ENCODE measurements around the gene C2CD2L.

C2CD2L gene

DNA sequence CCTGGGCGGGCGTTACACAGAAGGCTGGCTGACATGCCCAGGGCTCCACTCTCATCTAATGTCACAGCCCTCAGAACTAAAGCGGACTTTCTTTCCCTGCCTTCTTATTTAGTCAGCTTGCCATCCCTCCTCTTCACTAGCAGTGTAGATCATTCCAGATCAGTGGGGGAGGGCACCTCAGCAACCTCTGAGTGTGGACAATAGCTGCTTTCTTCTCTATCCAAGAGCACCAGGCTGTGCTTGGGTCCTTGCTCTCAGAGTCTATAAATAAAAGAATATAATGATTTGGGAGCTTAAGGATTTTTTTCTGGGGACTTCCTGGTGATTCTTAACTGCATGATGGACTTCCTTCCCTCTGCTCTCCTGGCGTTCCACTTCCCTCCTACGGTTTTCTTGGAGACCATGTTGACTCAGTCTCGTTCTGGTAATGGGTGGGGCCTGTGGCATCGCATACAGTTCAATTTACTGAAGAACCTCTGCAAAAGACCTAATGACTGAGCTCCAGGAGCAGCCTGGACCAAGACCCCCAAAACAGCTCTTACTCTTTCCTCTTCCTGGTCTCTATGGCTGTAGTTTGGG lies 25.4 kb upstream of the C2CD2L start:
- Histone ChIP-seq H4K20me1 (ENCODE audit: insufficient read depth) (no peaks in the 10 kb centered on the region), H3K36me3 (ENCODE audit: insufficient read depth) (no peaks in the 10 kb centered on the region; the same call in 1 of the 2 replicates), H3K4me1 (ENCODE audit: low read depth, poor library complexity, severe bottlenecking) (peaks cover 10% of the 10 kb centered on the region), H2AFZ (ENCODE audit: low read depth) (no peak overlapping the region), H3K79me2 (ENCODE audit: insufficient read depth, low read depth) (peaks cover 9% of the 10 kb centered on the region; the same call in 1 of the 2 replicates), H3K27me3 (ENCODE audit: insufficient read depth, low read depth) (no peaks in the 10 kb centered on the region), H3K4me3 (IDR thresholded peaks at IDR 0.05; ENCODE audit: insufficient read depth, low read depth, low read length) (no peak overlapping the region), H3K27ac (no peak overlapping the region), H3K9ac (no peak overlapping the region), H3K4me2 (no peak overlapping the region)
- TF ChIP-seq, protein P1, sequence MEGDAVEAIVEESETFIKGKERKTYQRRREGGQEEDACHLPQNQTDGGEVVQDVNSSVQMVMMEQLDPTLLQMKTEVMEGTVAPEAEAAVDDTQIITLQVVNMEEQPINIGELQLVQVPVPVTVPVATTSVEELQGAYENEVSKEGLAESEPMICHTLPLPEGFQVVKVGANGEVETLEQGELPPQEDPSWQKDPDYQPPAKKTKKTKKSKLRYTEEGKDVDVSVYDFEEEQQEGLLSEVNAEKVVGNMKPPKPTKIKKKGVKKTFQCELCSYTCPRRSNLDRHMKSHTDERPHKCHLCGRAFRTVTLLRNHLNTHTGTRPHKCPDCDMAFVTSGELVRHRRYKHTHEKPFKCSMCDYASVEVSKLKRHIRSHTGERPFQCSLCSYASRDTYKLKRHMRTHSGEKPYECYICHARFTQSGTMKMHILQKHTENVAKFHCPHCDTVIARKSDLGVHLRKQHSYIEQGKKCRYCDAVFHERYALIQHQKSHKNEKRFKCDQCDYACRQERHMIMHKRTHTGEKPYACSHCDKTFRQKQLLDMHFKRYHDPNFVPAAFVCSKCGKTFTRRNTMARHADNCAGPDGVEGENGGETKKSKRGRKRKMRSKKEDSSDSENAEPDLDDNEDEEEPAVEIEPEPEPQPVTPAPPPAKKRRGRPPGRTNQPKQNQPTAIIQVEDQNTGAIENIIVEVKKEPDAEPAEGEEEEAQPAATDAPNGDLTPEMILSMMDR (conservative IDR thresholded peaks at IDR 0.05; ENCODE audit: low read depth, low read length) = no peak

DNA sequence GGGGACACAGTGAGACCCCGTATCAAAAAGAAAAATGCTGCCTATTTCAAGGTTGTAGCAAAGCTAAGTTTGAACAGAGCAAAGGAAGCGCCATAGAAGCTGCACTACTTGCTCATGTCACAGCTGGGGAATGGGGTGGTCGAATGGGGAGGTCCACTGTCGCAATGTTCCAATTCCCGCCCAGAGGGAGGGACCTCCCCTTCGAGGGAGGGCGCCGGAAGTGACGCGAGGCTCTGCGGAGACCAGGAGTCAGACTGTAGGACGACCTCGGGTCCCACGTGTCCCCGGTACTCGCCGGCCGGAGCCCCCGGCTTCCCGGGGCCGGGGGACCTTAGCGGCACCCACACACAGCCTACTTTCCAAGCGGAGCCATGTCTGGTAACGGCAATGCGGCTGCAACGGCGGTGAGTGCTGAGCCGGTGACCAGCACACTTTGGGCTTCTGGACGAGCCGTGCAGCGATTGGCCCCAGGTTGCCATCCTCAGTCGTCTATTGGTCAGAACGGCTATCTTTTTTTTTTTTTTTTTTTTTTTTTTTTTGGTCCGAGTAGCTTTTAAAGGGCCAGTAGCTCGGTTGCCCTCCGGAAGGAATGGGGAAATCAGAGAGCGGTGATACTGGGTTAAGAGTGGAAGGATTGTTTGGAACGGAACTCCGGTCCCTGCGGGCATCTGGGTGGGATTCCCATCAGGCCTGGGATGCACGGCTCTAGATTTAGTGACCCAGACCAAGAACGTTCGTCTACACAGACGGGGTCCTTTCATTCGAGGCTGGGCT lies 22.3 kb upstream of the C2CD2L start, which contains the start of gene HMBS:
TSS of gene HMBS (plus strand) at position 219 of the 774 bp plus-strand sequence. CDS start at position 372, 153 bp downstream.
- Histone ChIP-seq H3K4me1 (ENCODE audit: low read depth, poor library complexity, severe bottlenecking) (peaks cover 21% of the 10 kb centered on the region), H3K36me3 (ENCODE audit: insufficient read depth) (no peaks in the 10 kb centered on the region), H2AFZ (ENCODE audit: low read depth) (peak within 1 kb of the TSS; percentile 64), H3K4me3 (IDR thresholded peaks at IDR 0.05; ENCODE audit: insufficient read depth, low read depth, low read length) (no peak within 1 kb of the TSS), H3K4me2 (peak within 1 kb of the TSS; percentile 80), H4K20me1 (ENCODE audit: insufficient read depth) (no peaks in the 10 kb centered on the region), H3K9ac (peak within 1 kb of the TSS; percentile 81; the same call in 1 of the 2 replicates), H3K27ac (peak within 1 kb of the TSS; percentile 77), H3K79me2 (ENCODE audit: insufficient read depth, low read depth) (peaks cover 9% of the 10 kb centered on the region; the same call in 1 of the 2 replicates), H3K27me3 (ENCODE audit: insufficient read depth, low read depth) (no peaks in the 10 kb centered on the region)
- TF ChIP-seq, protein P1 (conservative IDR thresholded peaks at IDR 0.05; ENCODE audit: low read depth, low read length) = no peak

DNA sequence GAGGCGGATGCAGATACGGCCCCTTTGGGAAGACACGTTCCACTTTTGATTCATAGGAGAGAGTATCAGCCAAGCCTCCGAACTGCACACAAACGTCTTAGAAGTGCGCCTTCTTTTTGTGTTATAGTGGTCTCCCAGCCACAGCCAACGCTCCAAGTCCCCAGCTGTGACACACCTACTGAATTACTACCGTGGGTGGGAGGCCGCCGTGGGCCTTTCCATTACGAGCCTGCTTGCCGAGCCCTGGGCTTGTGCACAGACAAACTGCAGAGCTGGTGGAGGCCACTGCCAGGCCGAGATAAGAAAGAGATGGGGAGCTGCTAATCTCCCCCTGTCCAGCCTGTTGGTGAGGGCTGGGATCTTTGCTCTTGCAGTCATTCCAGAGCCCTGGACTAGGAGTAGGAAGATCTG lies 21.7 kb upstream of the C2CD2L start:
- H3K36me3 ChIP-seq (ENCODE audit: insufficient read depth) = no peaks in the 10 kb centered on the region
- peak overlapping the region; percentile 52; the same call in 1 of the 2 replicates for H2AFZ ChIP-seq (ENCODE audit: low read depth)
- TF ChIP-seq, protein P1 (conservative IDR thresholded peaks at IDR 0.05; ENCODE audit: low read depth, low read length) = no peak
- peak overlapping the region; percentile 77; the same call in 1 of the 2 replicates for H3K27ac ChIP-seq
- peaks cover 21% of the 10 kb centered on the region for H3K4me1 ChIP-seq (ENCODE audit: low read depth, poor library complexity, severe bottlenecking)
- no peaks in the 10 kb centered on the region for H4K20me1 ChIP-seq (ENCODE audit: insufficient read depth)
- H3K9ac ChIP-seq = peak overlapping the region; percentile 81; the same call in 1 of the 2 replicates
- H3K4me2 ChIP-seq = peak overlapping the region; percentile 80
- no peak overlapping the region for H3K4me3 ChIP-seq (IDR thresholded peaks at IDR 0.05; ENCODE audit: insufficient read depth, low read depth, low read length)
- H3K27me3 ChIP-seq (ENCODE audit: insufficient read depth, low read depth) = no peaks in the 10 kb centered on the region
- H3K79me2 ChIP-seq (ENCODE audit: insufficient read depth, low read depth) = peaks cover 9% of the 10 kb centered on the region; the same call in 1 of the 2 replicates

DNA sequence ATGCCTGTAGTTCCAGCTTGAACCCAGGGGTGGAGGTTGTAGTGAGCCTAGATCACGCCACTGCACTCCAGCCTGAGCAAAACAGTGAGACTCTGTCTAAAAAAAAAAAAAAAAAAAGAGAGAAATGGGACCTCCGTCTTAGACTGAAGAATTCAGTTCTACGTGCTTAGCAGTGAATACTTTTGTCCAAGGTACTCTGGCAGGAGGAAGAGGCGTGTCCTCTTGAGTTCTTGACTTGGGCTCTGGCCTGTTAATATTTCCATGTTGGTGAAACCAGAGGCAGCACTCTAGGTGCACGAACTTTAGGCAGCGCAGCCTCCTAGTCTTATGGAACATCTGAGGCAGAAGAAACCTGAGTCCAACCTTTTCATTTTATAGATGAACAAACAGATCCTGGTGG lies 20.0 kb upstream of the C2CD2L start:
- no peaks in the 10 kb centered on the region for H3K27me3 ChIP-seq (ENCODE audit: insufficient read depth, low read depth)
- 0 out of 2 replicates have a peak overlapping the region, but pooled peaks have one; percentile 12 for H3K4me2 ChIP-seq
- no peak overlapping the region for H3K4me3 ChIP-seq (IDR thresholded peaks at IDR 0.05; ENCODE audit: insufficient read depth, low read depth, low read length)
- H3K9ac ChIP-seq = no peak overlapping the region
- no peaks in the 10 kb centered on the region for H3K36me3 ChIP-seq (ENCODE audit: insufficient read depth)
- no peak overlapping the region for H2AFZ ChIP-seq (ENCODE audit: low read depth)
- H3K4me1 ChIP-seq (ENCODE audit: low read depth, poor library complexity, severe bottlenecking) = peaks cover 21% of the 10 kb centered on the region
- H3K27ac ChIP-seq = no peak overlapping the region; the same call in 1 of the 2 replicates
- TF ChIP-seq, protein P1 (conservative IDR thresholded peaks at IDR 0.05; ENCODE audit: low read depth, low read length) = no peak
- H3K79me2 ChIP-seq (ENCODE audit: insufficient read depth, low read depth) = peaks cover 9% of the 10 kb centered on the region; the same call in 1 of the 2 replicates
- no peaks in the 10 kb centered on the region for H4K20me1 ChIP-seq (ENCODE audit: insufficient read depth)

Measured in KMS-11 (cell line).